ENCODE results near the gene ZNF688.
"Not testable (repeated sequence)": the region's sequence is repeated elsewhere in the genome, so short reads cannot be mapped to it uniquely, and the experiment has no call there.

The ZNF688 gene

DNA sequence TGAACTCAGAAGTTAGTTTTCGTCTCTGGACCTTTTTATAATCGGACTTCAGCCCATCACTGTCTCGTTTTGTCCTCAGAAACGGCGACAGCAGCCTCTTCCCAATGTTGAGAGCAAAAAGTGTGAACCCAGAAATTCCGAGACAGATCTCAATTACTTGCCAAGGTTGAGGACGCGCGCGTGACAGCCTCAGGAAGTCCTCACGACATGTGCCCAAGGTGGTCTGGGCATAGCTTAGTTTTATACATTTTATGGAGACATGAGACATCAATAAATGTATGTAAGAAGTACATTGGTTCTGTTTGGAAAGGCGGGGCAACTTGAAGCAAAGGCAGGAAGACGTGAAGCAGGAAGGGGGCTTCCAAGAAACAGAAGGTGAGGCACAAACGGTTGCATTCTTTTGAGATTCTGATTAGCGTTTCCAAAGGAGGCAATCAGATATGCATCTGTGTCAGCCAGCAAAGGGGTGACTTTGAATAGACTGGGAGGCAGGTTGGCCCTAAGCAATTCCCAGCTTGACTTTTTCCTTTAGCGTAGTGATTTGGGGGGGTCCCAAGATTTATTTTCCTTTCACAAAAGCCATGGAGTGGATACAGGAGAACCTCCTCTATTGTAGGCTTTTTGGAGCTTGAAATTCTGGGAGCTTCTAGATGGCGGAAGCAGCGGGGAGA, 36.3 kb downstream of the ZNF688 start:
- in situ Hi-C loops (cut with MboI; ENCODE audit: low sequenced_read_pairs), result no loop called here

DNA sequence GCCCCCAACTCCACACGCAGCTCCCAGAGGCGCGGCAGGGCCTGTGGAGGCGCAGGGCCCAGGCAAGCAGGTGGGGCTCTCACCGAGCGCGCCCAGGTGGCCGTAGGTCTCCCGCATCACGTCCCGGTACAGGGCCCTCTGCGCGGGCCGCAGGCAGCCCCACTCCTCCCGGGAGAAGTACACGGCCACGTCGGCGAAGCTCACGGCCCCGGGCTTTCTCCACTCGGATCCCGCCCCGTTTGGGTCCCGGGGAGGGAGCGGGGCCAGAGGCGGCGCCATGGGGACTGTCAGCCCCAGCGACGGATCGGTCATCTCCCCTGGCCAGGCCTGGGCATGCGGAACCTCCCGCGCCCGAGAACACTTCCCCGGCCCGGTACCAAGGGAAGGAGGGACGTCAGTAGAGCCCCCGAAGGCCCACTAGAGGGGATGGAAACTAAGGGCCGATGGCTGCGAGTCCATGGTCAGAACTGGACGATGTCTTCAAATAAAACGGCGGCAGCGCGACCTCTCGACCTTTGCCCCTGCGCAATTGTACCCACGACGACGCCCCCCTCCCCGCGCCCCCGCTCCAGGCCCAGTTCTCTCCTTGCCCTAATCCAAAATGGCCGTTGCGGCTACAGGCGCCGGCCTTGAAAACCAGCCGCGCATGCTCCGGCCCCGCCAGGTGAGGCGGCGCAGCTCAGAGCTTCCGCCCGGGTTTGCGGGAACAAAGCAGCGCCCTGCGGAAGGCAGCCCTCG, 37.0 kb downstream of the ZNF688 start, which contains the start of gene ZNF747:
Gene ZNF747 (minus strand): TSS at position 491 of the 738 bp plus-strand sequence. CDS start 179 bp downstream, at position 312.
- in situ Hi-C loops (cut with MboI; ENCODE audit: low sequenced_read_pairs), result no loop called here

DNA sequence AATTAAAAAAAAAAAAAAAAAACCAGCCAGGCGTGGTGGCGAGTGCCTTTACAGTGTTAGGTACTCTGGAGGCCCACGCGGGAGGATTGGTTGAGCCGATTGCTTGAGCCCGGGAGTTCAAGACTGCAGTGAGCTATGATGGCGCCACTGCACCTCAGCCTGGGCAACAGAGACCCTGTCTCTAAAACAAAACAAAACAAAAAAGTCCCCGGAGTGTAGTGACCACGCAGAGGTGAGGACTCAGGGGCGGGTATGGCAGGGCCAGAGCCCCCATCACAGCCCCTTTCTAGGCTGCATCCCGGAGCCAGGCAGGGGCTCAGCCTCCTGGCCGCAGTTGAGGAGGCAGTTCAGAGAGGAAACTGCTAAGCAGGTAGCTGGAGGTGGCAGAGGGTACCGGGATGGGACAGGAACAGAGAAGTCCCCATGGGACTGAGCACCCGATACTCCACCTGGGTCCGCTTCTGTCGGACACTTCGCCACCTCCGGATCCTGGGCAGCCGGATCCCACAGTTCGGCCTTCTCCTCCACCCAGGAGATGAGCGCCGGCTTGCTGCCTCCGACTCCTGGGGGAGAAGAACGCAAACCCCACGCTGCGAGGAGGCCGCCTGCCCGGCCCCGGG, 37.7 kb downstream of the ZNF688 start:
- in situ Hi-C loops (cut with MboI; ENCODE audit: low sequenced_read_pairs), result no loop called here

DNA sequence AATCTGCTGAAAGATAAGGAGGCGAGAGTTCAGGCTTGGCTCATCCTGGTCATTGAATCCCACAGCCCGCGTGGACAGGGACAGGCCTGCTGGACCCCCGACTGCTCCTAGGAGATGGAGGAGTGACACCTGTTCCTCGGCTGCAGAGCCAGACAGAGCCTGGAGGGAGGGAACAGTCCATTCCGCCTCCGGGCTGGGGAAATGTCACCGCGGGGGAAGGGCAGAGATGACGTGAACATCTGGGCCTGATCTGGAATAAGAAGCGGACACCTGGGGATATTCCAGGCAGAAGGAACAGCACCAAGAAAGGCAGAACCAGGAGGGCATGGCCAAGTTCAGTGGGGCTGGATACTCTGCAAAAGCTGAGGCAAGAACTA, 38.4 kb downstream of the ZNF688 start:
- in situ Hi-C loops (cut with MboI; ENCODE audit: low sequenced_read_pairs), result no loop called here

DNA sequence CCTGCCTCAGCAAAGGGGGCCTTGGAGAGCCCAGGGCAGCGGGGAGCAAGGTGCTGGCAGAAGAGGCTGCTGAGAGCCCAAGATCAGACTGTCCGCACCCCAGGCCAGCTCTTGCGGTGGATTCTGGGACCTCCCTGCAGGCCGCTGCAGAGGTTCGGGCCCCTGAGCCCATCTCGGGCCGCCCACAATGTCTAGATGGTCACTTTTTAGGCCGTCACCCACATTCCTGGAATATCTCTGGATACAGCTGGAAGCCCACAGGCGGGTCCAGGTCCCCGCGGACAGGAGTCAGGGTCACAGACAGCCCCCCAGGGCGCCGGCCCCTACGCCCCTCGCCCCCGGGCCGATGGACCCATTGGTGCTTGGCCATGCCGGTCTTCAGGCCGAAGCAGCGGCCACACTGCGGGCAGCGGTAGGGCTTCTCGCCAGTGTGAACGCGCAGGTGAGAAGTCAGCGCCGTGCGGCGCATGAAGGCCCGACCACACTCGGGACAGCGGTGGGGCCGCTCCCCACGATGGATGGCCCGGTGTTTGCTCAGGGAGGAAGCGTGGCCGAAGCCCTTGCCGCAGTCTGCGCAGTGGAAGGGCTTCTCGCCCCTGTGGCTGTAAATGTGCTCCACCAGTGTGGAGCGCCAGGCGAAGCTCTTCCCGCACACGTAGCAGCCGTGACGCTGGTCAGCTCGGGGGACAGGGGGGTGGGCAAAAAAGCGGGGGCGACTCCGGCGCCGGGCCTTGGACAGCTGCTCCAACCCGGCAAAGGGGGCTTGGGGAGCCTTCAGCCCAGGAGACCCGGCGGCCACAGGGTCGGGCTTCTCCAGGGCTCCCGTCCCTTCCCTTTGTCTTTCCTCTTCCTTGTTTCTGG, 39.0 kb downstream of the ZNF688 start:
- in situ Hi-C loops (cut with MboI; ENCODE audit: low sequenced_read_pairs), result no loop called here

GRCh38 chr16:30530163-30531037, 41.1 kb downstream of the ZNF688 start:
- in situ Hi-C loops (cut with MboI; ENCODE audit: low sequenced_read_pairs), result no loop called here

- in situ Hi-C loops (cut with MboI; ENCODE audit: low sequenced_read_pairs), result no loop called here
These were observed 42.6 kb downstream of the ZNF688 start for GRCh38 chr16:30528799-30529457.

DNA sequence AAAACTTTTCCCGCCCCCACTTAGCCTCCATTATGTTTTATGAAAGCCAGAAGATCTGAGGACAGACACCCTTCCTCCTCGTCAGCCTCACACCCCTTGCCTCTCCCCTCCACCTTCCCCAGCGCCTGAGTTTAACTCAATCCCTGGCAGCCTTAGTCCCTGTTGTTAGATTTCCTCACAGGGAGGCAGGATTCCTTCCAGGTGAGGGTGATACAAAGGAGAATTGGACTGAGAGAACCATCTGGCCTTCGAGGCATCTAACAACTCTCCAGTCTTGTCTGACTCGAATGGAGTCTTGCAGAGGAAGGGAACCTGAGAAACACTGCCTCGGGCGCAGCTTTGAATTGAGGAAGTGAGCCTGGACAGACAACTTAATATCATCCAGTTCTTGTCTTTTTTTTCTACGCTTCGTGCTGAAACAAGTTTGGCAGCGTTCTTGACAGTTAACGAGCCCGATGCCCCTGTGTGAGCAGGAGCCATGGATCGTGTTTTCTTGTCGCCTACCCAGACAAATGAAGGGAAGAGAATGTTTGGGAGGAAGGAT, 43.8 kb downstream of the ZNF688 start:
- in situ Hi-C loops (cut with MboI; ENCODE audit: low sequenced_read_pairs), result no loop called here

- in situ Hi-C loops (cut with MboI; ENCODE audit: low sequenced_read_pairs), result no loop called here
These were observed 44.5 kb downstream of the ZNF688 start for GRCh38 chr16:30526823-30527634.

- in situ Hi-C loops (cut with MboI; ENCODE audit: low sequenced_read_pairs), result no loop called here
These were observed 45.2 kb downstream of the ZNF688 start, which contains the start of gene ZNF768 for GRCh38 chr16:30526137-30526822. ZNF768 (minus strand) TSS chr16:30526566; CDS start chr16:30526413, 153 bp downstream.

DNA sequence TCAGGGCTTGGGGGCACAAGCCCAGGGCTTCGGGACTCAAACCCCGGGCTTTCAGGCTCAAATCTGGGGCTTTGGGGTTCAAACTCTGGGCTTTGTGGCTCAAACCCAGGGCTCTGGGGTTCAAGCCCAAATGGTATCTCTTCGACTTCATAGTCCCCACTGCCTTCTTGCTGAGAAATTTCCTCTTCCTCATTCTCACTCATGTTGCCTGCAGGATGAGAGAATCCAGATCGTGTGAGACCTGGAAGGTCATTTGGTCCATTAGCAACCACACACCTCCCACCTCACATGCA, 45.7 kb downstream of the ZNF688 start:
- in situ Hi-C loops (cut with MboI; ENCODE audit: low sequenced_read_pairs), result no loop called here

- in situ Hi-C loops (cut with MboI; ENCODE audit: low sequenced_read_pairs), result no loop called here
These were observed 46.6 kb downstream of the ZNF688 start for GRCh38 chr16:30524575-30525568.

DNA sequence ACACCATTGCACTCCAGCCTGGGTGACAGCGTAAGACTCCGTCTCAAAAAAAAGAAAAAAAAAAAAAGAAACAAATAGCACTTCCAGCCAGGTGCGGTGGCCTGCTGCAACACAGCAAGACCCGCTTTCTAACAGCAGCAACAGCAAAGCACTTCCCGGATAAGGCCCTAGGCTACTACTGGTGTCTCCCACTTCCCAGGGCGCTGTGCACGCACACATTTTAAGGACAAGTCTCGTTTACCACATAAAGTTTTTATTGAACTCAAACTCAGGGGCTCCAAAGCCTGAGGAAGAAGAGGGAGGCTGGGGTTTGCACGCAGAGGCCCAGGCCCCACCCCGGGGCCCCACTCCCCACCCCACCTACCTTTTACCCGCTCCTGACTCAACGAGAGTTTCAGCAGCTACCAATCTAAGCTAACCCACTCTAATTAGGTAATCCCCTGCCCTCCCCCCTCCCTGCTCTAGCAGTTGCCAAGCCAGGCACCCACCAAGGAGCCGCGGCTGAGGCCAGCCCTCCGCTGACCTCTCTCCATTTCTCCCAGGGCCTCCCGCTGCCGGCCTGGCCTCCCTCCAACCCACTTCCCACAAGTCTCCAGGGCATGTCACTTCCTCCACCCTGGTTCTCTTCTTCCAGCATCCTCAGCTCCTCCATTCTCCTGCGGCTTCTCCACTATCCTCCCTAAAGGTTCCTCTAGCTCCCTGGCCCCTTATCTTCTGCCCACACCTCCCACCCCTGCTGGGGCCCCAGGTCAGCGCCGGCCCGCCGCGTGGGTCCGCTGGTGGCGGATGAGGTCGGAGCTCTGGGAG, 47.5 kb downstream of the ZNF688 start:
- in situ Hi-C loops (cut with MboI; ENCODE audit: low sequenced_read_pairs), result no loop called here

DNA sequence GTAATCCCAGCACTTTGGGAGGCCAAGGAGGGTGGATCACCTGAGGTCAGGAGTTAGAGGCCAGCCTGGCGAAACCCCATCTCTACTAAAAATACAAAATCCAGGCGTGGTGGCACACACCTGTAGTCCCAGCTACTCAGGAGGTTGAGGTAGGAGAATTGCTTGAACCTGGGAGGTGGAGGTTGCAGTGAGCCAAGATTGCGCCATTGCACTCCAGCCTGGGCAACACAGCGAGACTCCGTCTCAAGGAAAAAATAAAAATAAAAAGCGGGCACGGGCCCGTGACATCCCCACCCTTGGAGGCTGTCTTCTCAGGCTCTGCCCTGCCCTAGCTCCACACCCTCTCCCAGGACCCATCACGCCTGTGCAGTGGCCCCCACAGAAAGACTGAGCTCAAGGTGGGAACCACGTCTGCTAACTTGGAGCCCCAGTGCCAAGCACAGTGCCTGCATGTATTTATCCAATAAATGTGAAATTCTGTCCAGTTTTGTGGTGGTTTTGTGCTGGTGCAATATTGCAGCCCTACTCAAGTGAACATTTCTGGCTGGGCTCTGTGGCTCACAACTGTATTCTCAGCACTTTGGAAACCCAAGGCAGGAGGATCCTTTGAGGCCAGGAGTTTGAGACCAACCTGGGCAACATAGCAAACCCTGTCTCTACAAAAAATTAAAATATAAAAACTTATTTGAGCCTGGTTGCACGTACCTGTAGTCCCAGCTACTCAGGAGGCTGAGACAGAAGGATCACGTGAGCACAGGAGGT, 48.6 kb downstream of the ZNF688 start:
- in situ Hi-C loops (cut with MboI; ENCODE audit: low sequenced_read_pairs), result not testable (repeated sequence)
